Endodermal cell (in vitro differentiated cells): ENCODE measurements around the gene GRIA4. TPM values are rescaled to one million over a fixed set of nuclear protein-coding genes. Genes with fewer than 3 reads are reported as not detected.

Experiments
- DNase-seq: peaks from one replicate; pipeline ENCODE4 v3.0.0-alpha.2; 2017
- H3K27ac ChIP-seq: 2 replicates; pipeline ENCODE4 v1.5.1; 2013; ENCODE audit warnings: mild to moderate bottlenecking, low read depth, low read length, moderate library complexity
- H3K27me3 ChIP-seq: 2 replicates; pipeline ENCODE4 v1.6.1; 2013; ENCODE audit warnings: mild to moderate bottlenecking, low read length, moderate library complexity; ENCODE audit not compliant: insufficient read depth, control insufficient read depth, poor library complexity, severe bottlenecking
- H3K36me3 ChIP-seq: 2 replicates; pipeline ENCODE4 v1.7.0; 2013; ENCODE audit warnings: mild to moderate bottlenecking, low read length, moderate library complexity; ENCODE audit not compliant: control insufficient read depth, insufficient read depth
- H3K4me1 ChIP-seq: one replicate; pipeline ENCODE4 v1.7.0; 2013; ENCODE audit warnings: low read length; ENCODE audit not compliant: control insufficient read depth, insufficient read depth
- H3K4me3 ChIP-seq: 2 replicates; pipeline ENCODE4 v1.5.1; 2013; ENCODE audit warnings: mild to moderate bottlenecking, low read length, moderate library complexity
- H3K9ac ChIP-seq: 2 replicates; pipeline ENCODE4 v1.6.1; 2013; ENCODE audit warnings: mild to moderate bottlenecking, low read length, moderate library complexity; ENCODE audit not compliant: poor library complexity, severe bottlenecking; ENCODE audit errors: extremely low read depth
- H3K9me3 ChIP-seq: 2 replicates; pipeline ENCODE4 v1.6.1; 2013; ENCODE audit warnings: mild to moderate bottlenecking, low read length, moderate library complexity; ENCODE audit not compliant: control insufficient read depth
- H3K27ac Mint-ChIP-seq: 2 replicates; pipeline ENCODE4 v1.8.0; 2020; ENCODE audit warnings: mixed read lengths
- H3K27me3 Mint-ChIP-seq: 2 replicates; pipeline ENCODE4 v1.8.0; 2021; ENCODE audit warnings: mild to moderate bottlenecking, mixed read lengths; ENCODE audit not compliant: insufficient read depth
- H3K36me3 Mint-ChIP-seq: 2 replicates; pipeline ENCODE4 v1.8.0; 2020; ENCODE audit warnings: low read depth, mixed read lengths
- H3K4me1 Mint-ChIP-seq: 2 replicates; pipeline ENCODE4 v1.8.0; 2020; ENCODE audit warnings: mixed read lengths
- H3K4me3 Mint-ChIP-seq: 2 replicates; pipeline ENCODE4 v1.8.0; 2020; ENCODE audit warnings: mild to moderate bottlenecking, moderate library complexity, mixed read lengths
- H3K9me3 Mint-ChIP-seq: 2 replicates; pipeline ENCODE4 v1.8.0; 2020; ENCODE audit warnings: mild to moderate bottlenecking, mixed read lengths
- CTCF ChIP-seq: fragments of 200-600 bp; sonication (generic); conservative IDR thresholded peaks from 2 replicates; pipeline ENCODE4 v1.5.0; 2021; ENCODE audit warnings: antibody characterized with exemption, mild to moderate bottlenecking
- WGBS, 2 experiments: methylation state at CpG; one replicate each; pipeline versions ENCODE4 v1.1.5 to v1.1.7; 2013; ENCODE audit warnings: missing lambda C conversion rate in 2 of 2, mixed read lengths in 1 of 2; ENCODE audit not compliant: insufficient coverage in 1 of 2, insufficient read length in 1 of 2; 5-methylcytosine and 5-hydroxymethylcytosine counted together
- total RNA-seq, 2 donors: library from RNA; stranded (reverse); fragmentation: NEBNext Ultra II Directional in 1 of 2; extraction: Animal tissue kit (Norgen Biotek cat#: 25700) in 1 of 2; gene quantifications; 2 replicates in 1 of 2; 3 replicates in 1 of 2; pipeline ENCODE4 v1.2.1, GENCODE V29; 2021

The GRIA4 gene
- total RNA-seq, 2 donors from 2014 or later, result 0.18 to 0.37 TPM

- TF ChIP-seq CTCF, result no peak
- Mint-ChIP-seq H3K4me1 (peaks cover 16% of the 10 kb centered on the region), H3K27me3 (no peaks in the 10 kb centered on the region), H3K4me3 (peak overlapping the region; percentile 92), H3K9me3 (peaks cover 4% of the 10 kb centered on the region), H3K36me3 (peaks cover 4% of the 10 kb centered on the region), H3K27ac (peak overlapping the region; percentile 91)
- Histone ChIP-seq H3K4me3 (peak overlapping the region; percentile 91), H3K27ac (peak overlapping the region; percentile 65), H3K36me3 (no peaks in the 10 kb centered on the region), H3K9ac (peak overlapping the region; percentile 61), H3K27me3 (no peaks in the 10 kb centered on the region), H3K4me1 (no peaks in the 10 kb centered on the region), H3K9me3 (no peaks in the 10 kb centered on the region)
- WGBS, 2 experiments, result 0 to 20% methylated on average over 5 to 18 of the region's 18 CpGs
- DNase-seq, result no peak
Measured at GRCh38 chr11:106021181-106021966, 411.5 kb downstream of the GRIA4 start.

DNA sequence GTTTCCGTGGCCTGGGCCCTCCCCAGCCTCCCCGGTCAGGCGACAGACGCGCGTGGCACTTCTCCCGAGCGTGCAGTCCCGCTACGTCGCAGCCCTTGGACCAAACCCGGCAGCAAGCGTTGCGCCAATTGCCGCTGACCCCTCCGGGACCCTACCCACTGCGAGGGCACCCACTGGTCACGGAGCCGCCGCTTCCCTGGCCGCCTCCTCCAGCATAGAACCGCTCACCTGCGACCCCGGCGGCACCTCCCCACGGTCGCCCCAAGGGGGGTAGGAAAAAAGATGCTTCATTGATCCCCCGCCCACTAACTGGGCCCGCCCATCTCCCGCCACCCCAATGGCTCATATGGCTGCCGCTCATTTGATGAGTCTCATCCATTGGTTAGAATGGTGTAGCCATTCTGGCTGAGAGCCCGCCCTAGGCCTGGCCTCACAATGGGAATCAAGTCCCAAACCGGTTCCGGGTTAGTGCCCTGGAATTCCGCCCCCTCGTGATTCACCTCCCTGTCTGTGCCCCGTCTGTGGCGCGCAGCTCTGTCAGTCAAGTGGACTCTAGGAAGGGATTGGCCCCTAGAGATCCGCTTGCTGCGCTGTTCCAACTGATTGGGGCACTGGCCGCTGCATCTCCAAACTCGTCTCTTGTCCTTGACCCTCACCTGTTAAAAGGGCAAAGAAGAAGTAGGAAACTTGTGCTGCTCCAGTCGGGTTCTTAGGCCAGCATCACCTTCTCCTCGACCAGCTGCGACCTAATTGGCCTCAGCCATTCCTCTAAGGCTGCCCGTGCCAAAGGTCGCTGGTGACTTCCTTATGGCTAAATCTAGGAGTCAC is 412.3 kb downstream of the GRIA4 start, which contains the start of gene MSANTD4:
Gene MSANTD4, minus strand, starts transcription at position 274 of the 828 bp plus-strand sequence. CDS start 11,323 bp downstream, outside the sequence.
- no peaks in the 10 kb centered on the region for H3K9me3 ChIP-seq
- H3K4me3 Mint-ChIP-seq, result peak within 1 kb of the TSS; percentile 92
- no peaks in the 10 kb centered on the region for H3K27me3 ChIP-seq
- peak within 1 kb of the TSS; percentile 91 for H3K4me3 ChIP-seq
- peak within 1 kb of the TSS; percentile 61 for H3K9ac ChIP-seq
- peak within 1 kb of the TSS; percentile 65 for H3K27ac ChIP-seq
- no peaks in the 10 kb centered on the region for H3K4me1 ChIP-seq
- peaks cover 12% of the 10 kb centered on the region for H3K9me3 Mint-ChIP-seq
- H3K4me1 Mint-ChIP-seq, result peaks cover 16% of the 10 kb centered on the region
- DNase-seq, result peak; percentile 100
- no peaks in the 10 kb centered on the region for H3K27me3 Mint-ChIP-seq
- H3K27ac Mint-ChIP-seq, result peak within 1 kb of the TSS; percentile 95
- H3K36me3 ChIP-seq, result no peaks in the 10 kb centered on the region
- H3K36me3 Mint-ChIP-seq, result peaks cover 4% of the 10 kb centered on the region
- WGBS, 2 experiments, result 1 to 3% methylated on average over 16 to 48 of the region's 48 CpGs
- TF ChIP-seq CTCF, result peak; percentile 9

GRCh38 chr11:106022795-106023275 is 413.0 kb downstream of the GRIA4 start:
- no peaks in the 10 kb centered on the region for H3K27me3 ChIP-seq
- H3K36me3 ChIP-seq, result no peaks in the 10 kb centered on the region
- no peak for DNase-seq
- no peak overlapping the region for H3K9ac ChIP-seq
- H3K27ac Mint-ChIP-seq, result peak overlapping the region; percentile 95
- H3K9me3 ChIP-seq, result no peaks in the 10 kb centered on the region
- H3K27ac ChIP-seq, result no peak overlapping the region
- peaks cover 16% of the 10 kb centered on the region for H3K4me1 Mint-ChIP-seq
- peaks cover 14% of the 10 kb centered on the region for H3K9me3 Mint-ChIP-seq
- H3K4me3 Mint-ChIP-seq, result peak overlapping the region; percentile 92
- H3K27me3 Mint-ChIP-seq, result no peaks in the 10 kb centered on the region
- no peaks in the 10 kb centered on the region for H3K4me1 ChIP-seq
- H3K36me3 Mint-ChIP-seq, result peaks cover 5% of the 10 kb centered on the region
- no peak for TF ChIP-seq CTCF
- 89 to 99% methylated on average over 6 to 7 of the region's 7 CpGs for WGBS, 2 experiments
- H3K4me3 ChIP-seq, result peak overlapping the region; percentile 91
